Gastrocnemius medialis (tissue), 4 donors: ENCODE data around the gene RAET1L. TPM values are rescaled to one million over a fixed set of nuclear protein-coding genes. Genes with fewer than 3 reads are reported as not detected.
"Not testable (repeated sequence)": the region's sequence is repeated elsewhere in the genome, so short reads cannot be mapped to it uniquely, and the experiment has no call there.

Experiments used
- ATAC-seq, 2 donors: fragments of 150-250 bp; one replicate each; pipeline ENCODE4 v1.9.1; 2016
- DNase-seq, 2 donors: peaks; one replicate each; pipeline ENCODE4 v3.0.0-alpha.2; 2019
- H3K27ac ChIP-seq, 4 donors: fragments of 200-600 bp; sonication (generic); 1 replicate in 1 of 4; 2 replicates in 3 of 4; pipeline ENCODE4 v1.5.1; 2016 to 2018; ENCODE audit warnings: mild to moderate bottlenecking in 2 of 4, moderate library complexity in 1 of 4
- H3K27me3 ChIP-seq, 3 donors: fragments of 200-600 bp; sonication (generic) in 2 of 3; 1 replicate in 1 of 3; 2 replicates in 2 of 3; pipeline versions ENCODE4 v1.5.1 to v1.6.0; 2016 to 2019; ENCODE audit warnings: mild to moderate bottlenecking in 1 of 3, moderate library complexity in 1 of 3
- H3K36me3 ChIP-seq, 2 donors: fragments of 200-600 bp; sonication (generic) in 1 of 2; one replicate each; pipeline ENCODE4 v1.5.1; 2017 to 2018
- H3K4me1 ChIP-seq, 2 donors: fragments of 200-600 bp; sonication (generic) in 1 of 2; one replicate each; pipeline ENCODE4 v1.5.1; 2016 to 2017; ENCODE audit warnings: mild to moderate bottlenecking in 2 of 2
- H3K4me3 ChIP-seq, 4 donors: fragments of 200-600 bp; sonication (generic) in 3 of 4; 1 replicate in 1 of 4; 2 replicates in 3 of 4; pipeline ENCODE4 v1.5.1; 2016 to 2019; ENCODE audit warnings: mild to moderate bottlenecking in 2 of 4
- H3K9me3 ChIP-seq, 3 donors: fragments of 200-600 bp; sonication (generic) in 2 of 3; 1 replicate in 1 of 3; 2 replicates in 2 of 3; pipeline ENCODE4 v1.5.1; 2016 to 2019
- CTCF ChIP-seq, 5 experiments: fragments of 450-650 bp in 3 of 5; fragments of 200-600 bp in 2 of 5; sonication (generic) in 2 of 5; IDR thresholded peaks in 4 of 5; conservative IDR thresholded peaks in 1 of 5; 1 replicate in 4 of 5; 2 replicates in 1 of 5; pipeline ENCODE4 v1.5.1; 2016 to 2019; ENCODE audit warnings: antibody characterized with exemption in 5 of 5, mild to moderate bottlenecking in 3 of 5, moderate library complexity in 3 of 5
- POLR2A ChIP-seq, 2 donors: fragments of 450-650 bp; IDR thresholded peaks; one replicate each; pipeline ENCODE4 v1.6.1; 2017; ENCODE audit warnings: antibody characterized with exemption in 2 of 2, mild to moderate bottlenecking in 2 of 2, moderate library complexity in 2 of 2
- in situ Hi-C, 4 donors: fragments of 200-750 bp; cut with MboI; loops; one replicate each; pipeline versions ENCODE4 v1.15.0 to v1.8.0; 2017; ENCODE audit warnings: low sequenced_read_pairs in 4 of 4
- intact Hi-C: fragments of 100-400 bp; cut with DNase I; formaldehyde crosslinking; loops from one replicate; pipeline ENCODE4 v1.15.1; 2023; ENCODE audit warnings: low total_unique reads
- total RNA-seq, 4 donors: library from RNA; depleted of rRNA; stranded (reverse); fragments of >200 nt; gene quantifications; one replicate each; pipeline versions ENCODE4 v1.1.0 to v1.2.3, GENCODE V29; 2016

RAET1L gene
- total RNA-seq, result not detected

- intact Hi-C loops, result no loop called here
- peaks cover 14 to 24% (median 16%) of the 10 kb centered on the region in 3 donors for H3K27me3 ChIP-seq
Measured at GRCh38 chr6:150025201-150025917, at the start of gene RAET1L. Gene RAET1L, minus strand, starts transcription at chr6:150025532. Its CDS starts 61 bp downstream, at chr6:150025471.

GRCh38 chr6:150075034-150075421 is 49.7 kb upstream of the RAET1L start:
- no peak for DNase-seq
- Histone ChIP-seq H3K4me1 (peaks cover 0 to 3% of the 10 kb centered on the region in 2 donors), H3K36me3 (no peaks in the 10 kb centered on the region), H3K4me3 (no peak overlapping the region), H3K27ac (no peak overlapping the region), H3K27me3 (no peaks in the 10 kb centered on the region), H3K9me3 (no peaks in the 10 kb centered on the region)
- intact Hi-C loops (no loop called here), in situ Hi-C loops (loop anchor here in 3 of 4 donors (5.0 to 25.0 kb wide), 3 partner anchors 262 to 737 kb away; no protein-coding TSS in a partner anchor)
- ATAC-seq, result no peak
- TF ChIP-seq CTCF (IDR thresholded peaks at IDR 0.05 in 4 of 5, conservative IDR thresholded peaks at IDR 0.05 in 1 of 5), result no peak
- no peak for TF ChIP-seq POLR2A (IDR thresholded peaks at IDR 0.05)

More at GRCh38 chr6:150025201-150025917, at the start of gene RAET1L:
- Histone ChIP-seq H3K4me3 (peak within 1 kb of the TSS; percentile 27 to 55 (median 40)), H3K36me3 (no peaks in the 10 kb centered on the region), H3K9me3 (no peaks in the 10 kb centered on the region), H3K4me1 (peaks cover 10 to 14% of the 10 kb centered on the region in 2 donors), H3K27ac (no peak within 1 kb of the TSS)
- peak in 1 of 2 donors; percentile 80 for ATAC-seq
- in situ Hi-C loops, result no loop called here
- no peak for DNase-seq
- TF ChIP-seq CTCF (IDR thresholded peaks at IDR 0.05 in 4 of 5, conservative IDR thresholded peaks at IDR 0.05 in 1 of 5), result no peak
- no peak for TF ChIP-seq POLR2A (IDR thresholded peaks at IDR 0.05)

GRCh38 chr6:150074396-150075033 is 49.2 kb upstream of the RAET1L start:
- in situ Hi-C loops, result loop anchor here (5.0 to 25.0 kb wide), 3 partner anchors 263 to 738 kb away; no protein-coding TSS in a partner anchor
- intact Hi-C loops, H3K27ac ChIP-seq, H3K9me3 ChIP-seq, H3K27me3 ChIP-seq, H3K4me3 ChIP-seq, H3K4me1 ChIP-seq, H3K36me3 ChIP-seq, DNase-seq, ATAC-seq: not testable (repeated sequence)

GRCh38 chr6:150072201-150072600 is 46.9 kb upstream of the RAET1L start:
- H3K27me3 ChIP-seq, result no peaks in the 10 kb centered on the region
- no peak overlapping the region for H3K27ac ChIP-seq
- TF ChIP-seq CTCF (IDR thresholded peaks at IDR 0.05 in 4 of 5, conservative IDR thresholded peaks at IDR 0.05 in 1 of 5) (no peak), POLR2A (IDR thresholded peaks at IDR 0.05) (no peak)
- H3K4me1 ChIP-seq, result peaks cover 3 to 4% of the 10 kb centered on the region in 2 donors
- H3K9me3 ChIP-seq, result no peaks in the 10 kb centered on the region
- H3K4me3 ChIP-seq, result no peak overlapping the region
- ATAC-seq, result peak; percentile 38 to 54
- no peaks in the 10 kb centered on the region for H3K36me3 ChIP-seq
- in situ Hi-C loops, result loop anchor here in 3 of 4 donors (10.0 to 25.0 kb wide), 2 partner anchors 323 to 740 kb away; no protein-coding TSS in a partner anchor
- DNase-seq, result peak; percentile 55 to 77
- intact Hi-C loops, result no loop called here

- intact Hi-C loops, result no loop called here
- H3K27ac ChIP-seq, result no peak overlapping the region
- peaks cover 3 to 4% of the 10 kb centered on the region in 2 donors for H3K4me1 ChIP-seq
- no peak for TF ChIP-seq POLR2A (IDR thresholded peaks at IDR 0.05)
- ATAC-seq, result no peak
- no peaks in the 10 kb centered on the region for H3K36me3 ChIP-seq
- no peak for DNase-seq
- H3K27me3 ChIP-seq, result no peaks in the 10 kb centered on the region
- in situ Hi-C loops, result loop anchor here in 3 of 4 donors (10.0 to 25.0 kb wide), 2 partner anchors 324 to 742 kb away; no protein-coding TSS in a partner anchor
- no peak overlapping the region for H3K4me3 ChIP-seq
- H3K9me3 ChIP-seq, result no peaks in the 10 kb centered on the region
Measured at GRCh38 chr6:150070236-150070818, 45.0 kb upstream of the RAET1L start.
